ENCODE results near the gene HNRNPUL1. TPM values are rescaled to one million over a fixed set of nuclear protein-coding genes. Genes with fewer than 3 reads are reported as not detected.

HNRNPUL1 gene
- total and polyA plus RNA-seq, 2 donors (not counting 3 experiments of a cell fraction or from before 2014, with no cell fraction given), result 83.2 to 261 TPM

DNA sequence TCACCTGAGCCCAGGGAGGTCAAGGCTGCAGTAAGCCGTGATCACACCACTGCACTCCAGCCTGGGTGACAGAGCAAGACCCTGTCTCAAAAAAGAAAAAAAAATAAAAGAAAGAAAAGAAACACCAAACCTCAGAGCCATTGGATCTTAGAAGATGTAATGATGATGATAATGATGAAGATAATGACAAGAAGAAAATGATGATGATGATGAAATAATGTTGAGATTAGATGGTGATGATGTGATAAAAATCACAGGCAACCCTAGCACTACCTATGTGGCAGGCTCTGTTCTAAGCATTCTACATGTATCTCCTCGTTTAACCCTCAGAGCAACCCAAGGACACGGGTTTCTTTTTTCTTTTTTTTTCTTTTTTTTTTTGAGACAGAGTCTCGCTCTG is 20.1 kb upstream of the HNRNPUL1 start:
- no peak overlapping the region for H3K4me3 ChIP-seq (replicated peaks in 1 of 3; ENCODE audit: insufficient read depth in 1 of 3, low read depth in 1 of 3, low read length in 3 of 3)
- H3K4me2 ChIP-seq (ENCODE audit: insufficient read depth, low read length), result no peak overlapping the region
- BruUV-seq (replicated peaks), result no TSS peak
- TF ChIP-seq MYC (IDR thresholded peaks at IDR 0.05; ENCODE audit: low read depth, low read length), result no peak
- TF ChIP-seq, protein P1, sequence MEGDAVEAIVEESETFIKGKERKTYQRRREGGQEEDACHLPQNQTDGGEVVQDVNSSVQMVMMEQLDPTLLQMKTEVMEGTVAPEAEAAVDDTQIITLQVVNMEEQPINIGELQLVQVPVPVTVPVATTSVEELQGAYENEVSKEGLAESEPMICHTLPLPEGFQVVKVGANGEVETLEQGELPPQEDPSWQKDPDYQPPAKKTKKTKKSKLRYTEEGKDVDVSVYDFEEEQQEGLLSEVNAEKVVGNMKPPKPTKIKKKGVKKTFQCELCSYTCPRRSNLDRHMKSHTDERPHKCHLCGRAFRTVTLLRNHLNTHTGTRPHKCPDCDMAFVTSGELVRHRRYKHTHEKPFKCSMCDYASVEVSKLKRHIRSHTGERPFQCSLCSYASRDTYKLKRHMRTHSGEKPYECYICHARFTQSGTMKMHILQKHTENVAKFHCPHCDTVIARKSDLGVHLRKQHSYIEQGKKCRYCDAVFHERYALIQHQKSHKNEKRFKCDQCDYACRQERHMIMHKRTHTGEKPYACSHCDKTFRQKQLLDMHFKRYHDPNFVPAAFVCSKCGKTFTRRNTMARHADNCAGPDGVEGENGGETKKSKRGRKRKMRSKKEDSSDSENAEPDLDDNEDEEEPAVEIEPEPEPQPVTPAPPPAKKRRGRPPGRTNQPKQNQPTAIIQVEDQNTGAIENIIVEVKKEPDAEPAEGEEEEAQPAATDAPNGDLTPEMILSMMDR (IDR thresholded peaks at IDR 0.05; ENCODE audit: extremely low read depth in 1 of 2, insufficient read depth in 1 of 2, low read depth in 1 of 2, low read length in 2 of 2), result no peak
- TF ChIP-seq FOS (IDR thresholded peaks at IDR 0.05; ENCODE audit: borderline replicate concordance, insufficient read depth, low read length), result no peak
- TF ChIP-seq GATA2 (IDR thresholded peaks at IDR 0.05; ENCODE audit: insufficient read depth, insufficient read length, low read depth, low read length), result no peak
- CTCF ChIA-PET, result no interaction called here
- POLR2A ChIA-PET, result no interaction called here
- intact Hi-C loops (cut with micrococcal nuclease) (no loop called here), dilution Hi-C loops (cut with MboI; ENCODE audit: extremely low pct_ligation_motif_present, low sequenced_read_pairs) (no loop called here)
- no peak overlapping the region for H2AFZ ChIP-seq (ENCODE audit: low read depth, low read length)
- FAIRE-seq (no peak), DNase-seq (ENCODE audit: low read depth, low spot score) (no peak)
- no peaks in the 10 kb centered on the region for H3K27me3 ChIP-seq (ENCODE audit: control insufficient read depth in 2 of 2, insufficient read depth in 2 of 2, low read length in 2 of 2)
- H3K27ac ChIP-seq (ENCODE audit: insufficient read depth, low read depth, low read length), result no peak overlapping the region
- no peaks in the 10 kb centered on the region for H4K20me1 ChIP-seq (replicated peaks; ENCODE audit: control insufficient read depth, extremely low read depth, insufficient read depth, low read length)
- no peaks in the 10 kb centered on the region for H3K4me1 ChIP-seq (ENCODE audit: control insufficient read depth, extremely low read depth, insufficient read depth, low read length)
- no peak overlapping the region for H3K9ac ChIP-seq (replicated peaks; ENCODE audit: extremely low read depth, insufficient read depth, low read length)
- no peaks in the 10 kb centered on the region for H3K9me3 ChIP-seq (replicated peaks; ENCODE audit: control insufficient read depth, insufficient read depth, low read length)
- H3K79me2 ChIP-seq (ENCODE audit: control insufficient read depth, insufficient read depth, low read length), result peaks cover 11% of the 10 kb centered on the region
- H3K36me3 ChIP-seq (ENCODE audit: control insufficient read depth in 2 of 2, extremely low read depth in 1 of 2, insufficient read depth in 2 of 2, low read length in 2 of 2), result peaks cover 34 to 37% of the 10 kb centered on the region in 2 experiments
- no peaks in the 10 kb centered on the region for H3K9me1 ChIP-seq (replicated peaks; ENCODE audit: control insufficient read depth, extremely low read depth, insufficient read depth, low read length)

GRCh38 chr19:41245843-41246242 is 18.3 kb upstream of the HNRNPUL1 start:
- TF ChIP-seq EZH2 (IDR thresholded peaks at IDR 0.05; ENCODE audit: borderline replicate concordance, low read depth, low read length, severe bottlenecking) (no peak), JUN (IDR thresholded peaks at IDR 0.05; ENCODE audit: borderline replicate concordance, insufficient read depth, insufficient read length, low read depth) (peak; percentile 8), FOS (IDR thresholded peaks at IDR 0.05; ENCODE audit: borderline replicate concordance, insufficient read depth, low read length) (no peak)
- intact Hi-C loops (cut with micrococcal nuclease), result no loop called here
- Histone ChIP-seq H3K27ac (ENCODE audit: insufficient read depth, low read depth, low read length) (no peak overlapping the region), H3K9me1 (replicated peaks; ENCODE audit: control insufficient read depth, extremely low read depth, insufficient read depth, low read length) (no peaks in the 10 kb centered on the region), H3K4me2 (ENCODE audit: insufficient read depth, low read length) (no peak overlapping the region), H3K9ac (replicated peaks; ENCODE audit: extremely low read depth, insufficient read depth, low read length) (no peak overlapping the region), H3K79me2 (ENCODE audit: control insufficient read depth, insufficient read depth, low read length) (peaks cover 11% of the 10 kb centered on the region), H3K4me3 (replicated peaks in 1 of 3; ENCODE audit: insufficient read depth in 1 of 3, low read depth in 1 of 3, low read length in 3 of 3) (no peak overlapping the region), H3K27me3 (ENCODE audit: control insufficient read depth in 2 of 2, insufficient read depth in 2 of 2, low read length in 2 of 2) (no peaks in the 10 kb centered on the region), H3K36me3 (ENCODE audit: control insufficient read depth in 2 of 2, extremely low read depth in 1 of 2, insufficient read depth in 2 of 2, low read length in 2 of 2) (peaks cover 31 to 36% of the 10 kb centered on the region in 2 experiments), H3K4me1 (ENCODE audit: control insufficient read depth, extremely low read depth, insufficient read depth, low read length) (no peaks in the 10 kb centered on the region), H2AFZ (ENCODE audit: low read depth, low read length) (no peak overlapping the region), H4K20me1 (replicated peaks; ENCODE audit: control insufficient read depth, extremely low read depth, insufficient read depth, low read length) (no peaks in the 10 kb centered on the region), H3K9me3 (replicated peaks; ENCODE audit: control insufficient read depth, insufficient read depth, low read length) (no peaks in the 10 kb centered on the region)
- FAIRE-seq, result no peak
- no TSS peak for BruUV-seq (replicated peaks)
- no peak for DNase-seq (ENCODE audit: low read depth, low spot score)
- POLR2A ChIA-PET, result no interaction called here
- dilution Hi-C loops (cut with MboI; ENCODE audit: extremely low pct_ligation_motif_present, low sequenced_read_pairs), result no loop called here
- CTCF ChIA-PET, result interaction anchor here (1.8 to 3.9 kb wide), 2 partner anchors 16 to 42 kb away, joined by 9 to 14 read pairs; no protein-coding TSS in a partner anchor

Measured in endothelial cell of umbilical vein (primary cell).